GM19025 (cell line): ENCODE measurements around the gene FZD4.
"Not testable (repeated sequence)": the region's sequence is repeated elsewhere in the genome, so short reads cannot be mapped to it uniquely, and the experiment has no call there.

Experiments
- ATAC-seq: cut with Tn5 transposase; IDR thresholded peaks from one replicate; pipeline ENCODE4 v1.9.1; 2021; ENCODE audit warnings: mild to moderate bottlenecking, low read depth, moderate library complexity; ENCODE audit not compliant: unreplicated experiment

FZD4 gene

DNA sequence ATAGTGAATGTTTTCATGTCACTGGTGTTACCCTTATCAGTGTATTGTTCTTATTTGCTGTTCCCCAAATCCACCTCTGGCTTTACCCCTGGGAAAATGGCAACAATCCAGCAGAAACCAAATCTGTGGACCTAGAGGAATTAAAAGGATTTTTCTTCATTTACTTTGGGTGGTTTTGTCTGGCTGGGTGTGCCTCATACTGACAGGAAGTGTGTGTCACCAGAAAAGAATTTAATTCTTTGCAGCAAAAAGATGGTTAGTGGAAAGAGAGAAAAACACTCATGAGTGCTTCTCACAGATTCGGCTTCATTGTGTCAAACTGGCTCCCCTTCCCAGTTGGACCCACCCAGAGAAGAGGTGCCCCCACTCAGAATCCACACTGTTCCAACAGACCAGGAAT is 38.9 kb downstream of the FZD4 start:
- no peak for ATAC-seq

DNA sequence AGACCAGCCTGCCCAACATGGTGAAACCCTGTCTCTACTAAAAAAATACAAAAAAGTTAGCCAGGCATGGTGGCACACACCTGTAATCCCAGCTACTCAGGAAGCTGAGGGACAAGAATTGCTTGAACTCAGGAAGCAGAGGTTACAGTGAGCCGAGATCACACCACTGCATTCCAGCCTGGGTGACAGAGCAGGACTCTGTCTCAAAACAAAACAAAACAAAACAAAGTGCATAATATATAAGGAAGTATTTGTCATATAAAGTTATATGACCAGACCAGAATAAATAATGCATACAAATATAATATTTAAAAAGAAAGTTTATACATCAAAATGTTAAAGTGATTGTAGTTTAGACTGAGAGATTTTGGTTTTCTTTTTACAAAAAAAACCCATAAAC is 39.3 kb downstream of the FZD4 start:
- ATAC-seq: not testable (repeated sequence)

DNA sequence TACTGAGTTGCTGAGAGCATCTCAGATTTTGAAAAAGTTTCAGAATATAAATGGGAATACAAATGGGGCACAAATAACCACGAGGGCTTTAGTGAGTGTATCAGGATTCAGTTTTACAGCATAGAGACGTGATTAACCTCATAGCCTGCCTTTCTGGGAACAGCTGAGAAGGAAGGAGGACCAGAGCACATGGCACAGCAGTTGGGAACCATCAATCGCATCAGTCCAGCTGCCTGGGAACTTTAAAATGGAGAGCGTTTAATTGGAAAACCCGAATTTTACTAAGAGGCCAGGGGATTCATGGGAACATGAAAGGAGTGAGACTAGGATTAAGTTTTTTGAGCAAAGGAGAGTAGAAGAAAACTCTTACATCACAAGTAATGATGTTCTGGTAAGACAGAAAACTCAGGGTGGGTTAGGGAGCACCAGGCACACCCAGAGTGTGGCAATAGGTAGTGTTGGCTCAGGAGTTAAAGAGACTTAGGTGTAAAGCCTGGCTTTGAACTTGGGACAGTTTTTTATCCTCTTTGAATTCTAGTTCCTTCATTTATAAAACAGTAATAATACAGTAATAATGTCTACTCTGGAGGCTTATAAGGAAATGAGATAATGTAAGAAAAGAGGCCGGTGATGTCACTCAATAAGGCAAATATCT is 40.2 kb downstream of the FZD4 start:
- no peak for ATAC-seq

DNA sequence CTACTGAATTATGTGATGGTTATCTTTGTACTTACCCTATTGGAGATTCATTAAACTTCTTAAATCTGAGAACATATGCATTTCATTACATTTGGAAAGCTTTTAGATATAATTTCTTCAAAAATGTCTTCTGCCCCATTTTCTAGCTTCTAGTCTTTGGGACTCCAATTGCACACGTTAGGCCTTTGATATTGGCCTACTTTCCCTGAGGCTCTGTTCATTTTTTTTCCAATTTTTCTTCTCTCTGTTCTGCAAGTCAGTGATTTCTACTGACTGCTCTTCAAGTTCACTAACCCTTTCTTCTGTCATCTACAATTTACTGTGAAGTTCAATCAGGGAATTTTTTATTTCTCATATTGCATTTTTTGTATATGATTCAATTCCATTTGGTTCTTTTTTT is 43.0 kb downstream of the FZD4 start:
- ATAC-seq: no peak

- ATAC-seq: no peak
These were observed 44.6 kb downstream of the FZD4 start for GRCh38 chr11:86910592-86910991.

GRCh38 chr11:86906198-86906597 is 49.0 kb downstream of the FZD4 start:
- ATAC-seq: no peak

DNA sequence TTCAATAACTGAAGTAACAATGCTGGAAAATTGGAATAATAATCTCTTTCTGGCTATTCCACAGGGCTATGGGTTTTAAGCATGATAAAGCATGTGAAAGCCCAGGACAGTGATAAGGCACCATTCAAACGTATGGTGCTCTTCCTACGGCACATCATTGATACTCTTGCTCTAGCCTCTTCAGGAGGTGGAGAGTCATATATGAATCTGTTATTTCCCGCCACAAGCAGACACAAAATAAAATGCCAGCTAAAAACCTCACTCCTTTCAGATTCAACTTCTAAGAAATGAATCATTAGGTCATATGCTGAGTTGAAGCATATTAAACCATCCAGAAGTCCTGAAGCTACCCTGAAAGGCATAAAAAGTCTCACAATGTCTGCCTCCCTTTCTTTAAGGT is 49.9 kb downstream of the FZD4 start:
- ATAC-seq: no peak

GRCh38 chr11:86904001-86904400 is 51.2 kb downstream of the FZD4 start:
- ATAC-seq: no peak

DNA sequence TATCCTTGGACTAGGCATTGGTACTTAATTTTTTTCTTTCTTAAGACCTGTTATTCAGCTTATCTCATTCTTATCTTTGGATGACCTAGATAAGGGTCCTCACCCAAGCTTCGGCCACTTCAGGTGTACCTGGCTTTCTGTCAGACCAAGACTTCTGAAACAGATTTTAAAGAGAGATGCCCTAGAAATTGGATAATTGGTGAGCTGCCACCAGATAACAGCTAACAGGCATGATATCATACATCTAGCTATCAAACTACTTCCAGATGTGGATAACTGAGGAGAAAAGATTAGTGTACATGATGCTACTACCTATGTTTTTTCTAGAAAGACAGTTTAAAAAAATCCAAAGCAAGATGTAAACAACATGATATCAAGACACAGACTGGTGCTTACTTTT is 52.9 kb downstream of the FZD4 start:
- ATAC-seq: no peak

- ATAC-seq: no peak
These were observed 53.6 kb downstream of the FZD4 start for GRCh38 chr11:86901599-86901998.

DNA sequence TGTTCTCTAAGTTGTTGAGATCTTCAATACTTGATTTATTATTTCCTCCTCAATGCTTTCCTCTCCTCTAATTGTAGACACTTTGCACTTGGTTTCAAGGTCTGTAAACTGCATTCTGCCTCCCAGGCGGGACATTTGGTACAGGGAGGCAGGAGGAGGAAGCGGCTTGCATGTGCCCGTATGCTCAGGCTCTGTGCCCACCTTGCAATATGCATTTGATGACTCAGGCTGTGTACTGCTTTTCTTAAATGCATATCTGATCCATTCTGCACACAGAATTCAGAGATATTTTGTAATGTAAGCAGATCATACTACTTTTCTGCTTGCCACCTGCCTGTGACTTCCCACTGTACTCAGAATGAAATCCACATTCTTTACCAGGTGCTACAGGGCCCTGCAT is 55.0 kb downstream of the FZD4 start:
- no peak for ATAC-seq

DNA sequence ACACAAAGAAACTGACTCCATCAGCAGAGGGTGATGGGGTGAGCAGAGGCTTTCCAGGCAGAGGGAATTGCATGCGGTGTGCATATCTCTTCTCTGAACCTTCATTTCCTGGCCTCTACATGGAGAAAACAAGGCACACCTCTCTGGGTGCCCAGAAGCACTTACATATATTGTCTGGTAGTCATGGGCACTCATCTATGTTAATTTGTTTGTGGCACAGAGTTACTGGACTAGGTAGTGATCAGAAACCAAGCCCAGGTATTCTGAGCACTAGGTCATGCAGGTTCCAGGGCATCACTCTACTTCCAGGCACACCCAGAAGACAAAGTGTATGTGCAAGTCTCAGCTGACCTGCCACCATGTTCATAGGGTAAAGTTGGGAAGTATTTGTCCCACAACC is 56.5 kb downstream of the FZD4 start:
- no peak for ATAC-seq

GRCh38 chr11:86896441-86896841 is 58.8 kb downstream of the FZD4 start:
- no peak for ATAC-seq
